Stimulated activated naive B cell treated with anti-CD40 and anti-IgM and Interleukin-4, amounts not matched to agents 10 μg/mL and 1 μg/mL and 100 μg/mL, for 72 hours (primary cell): ENCODE data around the gene HOXC11.

Experiments used
- ATAC-seq, 2 donors: fragments of 150-1000 bp; cut with Tn5 transposase; replicated peaks; 2 replicates each; pipeline ENCODE4 v1.10.0; 2021; ENCODE audit warnings: moderate library complexity in 1 of 2
- DNase-seq: peaks from one replicate; pipeline ENCODE4 v3.0.0; 2021
- H3K27ac Mint-ChIP-seq: one replicate; pipeline ENCODE4 v1.8.0; 2022; ENCODE audit warnings: mild to moderate bottlenecking, mixed read lengths
- H3K27me3 Mint-ChIP-seq, 2 donors: one replicate each; pipeline ENCODE4 v1.8.0; 2022; ENCODE audit warnings: mixed read lengths in 2 of 2
- H3K36me3 Mint-ChIP-seq, 2 donors: one replicate each; pipeline ENCODE4 v1.8.0; 2022; ENCODE audit warnings: mixed read lengths in 2 of 2, mild to moderate bottlenecking in 1 of 2
- H3K4me1 Mint-ChIP-seq, 2 donors: one replicate each; pipeline ENCODE4 v1.8.0; 2022; ENCODE audit warnings: mixed read lengths in 2 of 2, mild to moderate bottlenecking in 1 of 2
- H3K4me3 Mint-ChIP-seq, 2 donors: one replicate each; pipeline ENCODE4 v1.8.0; 2022; ENCODE audit warnings: mild to moderate bottlenecking in 2 of 2, mixed read lengths in 2 of 2, moderate library complexity in 1 of 2
- H3K9me3 Mint-ChIP-seq, 2 donors: one replicate each; pipeline ENCODE4 v1.8.0; 2022; ENCODE audit warnings: mixed read lengths in 2 of 2, mild to moderate bottlenecking in 1 of 2

Gene HOXC11

GRCh38 chr12:53958128-53958527 lies 14.8 kb upstream of the HOXC11 start:
- H3K36me3 Mint-ChIP-seq, result peaks cover 2 to 6% of the 10 kb centered on the region in 2 donors
- no peak overlapping the region for H3K27ac Mint-ChIP-seq
- peaks cover 10 to 29% of the 10 kb centered on the region in 2 donors for H3K4me1 Mint-ChIP-seq
- H3K9me3 Mint-ChIP-seq, result peaks cover 4 to 6% of the 10 kb centered on the region in 2 donors
- H3K27me3 Mint-ChIP-seq, result peaks cover 72 to 86% of the 10 kb centered on the region in 2 donors
- H3K4me3 Mint-ChIP-seq, result no peak overlapping the region
- ATAC-seq (no peak), DNase-seq (no peak)

- H3K9me3 Mint-ChIP-seq, result peaks cover 6 to 8% of the 10 kb centered on the region in 2 donors
- peak overlapping the region; percentile 82 for H3K27ac Mint-ChIP-seq
- no peak overlapping the region for H3K4me3 Mint-ChIP-seq
- peaks cover 73 to 86% of the 10 kb centered on the region in 2 donors for H3K27me3 Mint-ChIP-seq
- peaks cover 0 to 2% of the 10 kb centered on the region in 2 donors for H3K36me3 Mint-ChIP-seq
- no peak for DNase-seq
- peaks cover 11 to 41% of the 10 kb centered on the region in 2 donors for H3K4me1 Mint-ChIP-seq
- no peak for ATAC-seq
Observed at GRCh38 chr12:53959314-53959713, 13.6 kb upstream of the HOXC11 start.

DNA sequence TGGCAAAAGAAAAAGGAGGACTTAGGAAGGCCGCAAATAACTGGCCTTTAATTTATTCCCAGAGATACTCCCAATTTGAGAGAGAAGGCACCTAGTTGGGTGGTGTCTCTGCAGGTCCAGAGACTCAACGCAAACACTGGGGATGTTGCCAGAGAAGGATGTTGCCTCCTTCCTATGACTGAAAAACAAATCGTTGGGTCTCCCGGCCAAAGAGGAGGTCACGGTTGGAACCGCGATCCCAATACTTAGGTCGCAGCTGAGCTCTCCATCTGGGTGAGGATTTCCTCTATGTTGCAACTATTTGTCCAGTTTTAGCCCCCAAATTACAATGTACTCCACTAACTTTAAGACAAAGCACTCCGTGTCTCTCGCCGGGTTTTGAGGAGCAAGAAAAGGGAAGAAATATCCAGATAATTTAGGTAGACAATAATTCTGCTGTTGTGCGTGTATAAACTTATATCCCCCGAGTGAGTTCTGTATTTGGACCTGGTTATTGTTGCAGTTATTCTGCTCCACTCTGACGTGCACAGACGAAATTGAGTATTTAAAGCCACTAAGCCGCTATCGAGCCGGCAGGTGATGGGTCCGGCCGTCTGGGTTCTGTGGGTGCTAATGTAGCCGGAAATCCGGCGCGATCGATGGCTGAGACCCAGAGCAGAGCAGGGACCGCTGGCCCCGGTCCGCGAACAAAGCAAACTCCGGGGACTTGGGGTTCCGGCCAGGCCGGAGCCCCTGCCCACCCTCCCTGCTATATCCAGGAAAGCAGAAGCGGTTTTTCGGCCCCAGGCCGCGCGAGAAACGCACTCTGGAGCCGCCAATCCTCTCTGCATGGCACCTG lies 12.5 kb upstream of the HOXC11 start:
- H3K4me1 Mint-ChIP-seq, result peaks cover 16 to 47% of the 10 kb centered on the region in 2 donors
- H3K36me3 Mint-ChIP-seq, result peaks cover 0 to 3% of the 10 kb centered on the region in 2 donors
- no peak for ATAC-seq
- peaks cover 6 to 8% of the 10 kb centered on the region in 2 donors for H3K9me3 Mint-ChIP-seq
- peak overlapping the region; percentile 82 for H3K27ac Mint-ChIP-seq
- peak overlapping the region; percentile 16 to 50 for H3K4me3 Mint-ChIP-seq
- no peak for DNase-seq
- H3K27me3 Mint-ChIP-seq, result peaks cover 79 to 93% of the 10 kb centered on the region in 2 donors

GRCh38 chr12:53961025-53961761 lies 11.7 kb upstream of the HOXC11 start:
- ATAC-seq (no peak), DNase-seq (no peak)
- peak overlapping the region; percentile 57 for H3K27ac Mint-ChIP-seq
- H3K27me3 Mint-ChIP-seq, result peaks cover 77 to 93% of the 10 kb centered on the region in 2 donors
- H3K36me3 Mint-ChIP-seq, result peaks cover 0 to 5% of the 10 kb centered on the region in 2 donors
- H3K4me3 Mint-ChIP-seq, result peak overlapping the region in 1 of 2 donors; percentile 8
- H3K4me1 Mint-ChIP-seq, result peaks cover 15 to 49% of the 10 kb centered on the region in 2 donors
- peaks cover 6 to 7% of the 10 kb centered on the region in 2 donors for H3K9me3 Mint-ChIP-seq

DNA sequence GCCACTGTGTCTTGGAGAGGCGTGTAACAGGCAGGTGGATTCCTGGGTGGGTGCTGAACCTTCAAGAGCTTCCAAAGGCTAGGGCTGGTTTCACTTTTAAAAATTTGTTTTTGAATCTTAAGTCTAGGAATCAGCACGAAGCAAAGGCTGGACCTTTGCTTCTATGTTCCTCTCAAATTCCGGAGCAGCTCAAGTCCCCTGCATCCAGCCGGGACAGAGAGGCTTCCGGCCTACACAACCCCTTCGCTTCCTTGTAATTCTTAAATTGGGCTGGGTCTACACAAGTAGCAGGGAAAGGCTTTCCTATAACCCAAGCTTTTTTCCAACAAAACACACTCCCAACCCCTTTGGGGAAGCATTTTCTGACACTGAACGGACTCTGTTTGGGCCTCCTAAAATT lies 9.9 kb upstream of the HOXC11 start:
- Mint-ChIP-seq H3K27ac (peak overlapping the region; percentile 38), H3K36me3 (peaks cover 0 to 7% of the 10 kb centered on the region in 2 donors), H3K27me3 (peaks cover 77 to 93% of the 10 kb centered on the region in 2 donors), H3K9me3 (peaks cover 6 to 7% of the 10 kb centered on the region in 2 donors), H3K4me3 (no peak overlapping the region), H3K4me1 (peaks cover 18 to 48% of the 10 kb centered on the region in 2 donors)
- ATAC-seq (no peak), DNase-seq (no peak)

DNA sequence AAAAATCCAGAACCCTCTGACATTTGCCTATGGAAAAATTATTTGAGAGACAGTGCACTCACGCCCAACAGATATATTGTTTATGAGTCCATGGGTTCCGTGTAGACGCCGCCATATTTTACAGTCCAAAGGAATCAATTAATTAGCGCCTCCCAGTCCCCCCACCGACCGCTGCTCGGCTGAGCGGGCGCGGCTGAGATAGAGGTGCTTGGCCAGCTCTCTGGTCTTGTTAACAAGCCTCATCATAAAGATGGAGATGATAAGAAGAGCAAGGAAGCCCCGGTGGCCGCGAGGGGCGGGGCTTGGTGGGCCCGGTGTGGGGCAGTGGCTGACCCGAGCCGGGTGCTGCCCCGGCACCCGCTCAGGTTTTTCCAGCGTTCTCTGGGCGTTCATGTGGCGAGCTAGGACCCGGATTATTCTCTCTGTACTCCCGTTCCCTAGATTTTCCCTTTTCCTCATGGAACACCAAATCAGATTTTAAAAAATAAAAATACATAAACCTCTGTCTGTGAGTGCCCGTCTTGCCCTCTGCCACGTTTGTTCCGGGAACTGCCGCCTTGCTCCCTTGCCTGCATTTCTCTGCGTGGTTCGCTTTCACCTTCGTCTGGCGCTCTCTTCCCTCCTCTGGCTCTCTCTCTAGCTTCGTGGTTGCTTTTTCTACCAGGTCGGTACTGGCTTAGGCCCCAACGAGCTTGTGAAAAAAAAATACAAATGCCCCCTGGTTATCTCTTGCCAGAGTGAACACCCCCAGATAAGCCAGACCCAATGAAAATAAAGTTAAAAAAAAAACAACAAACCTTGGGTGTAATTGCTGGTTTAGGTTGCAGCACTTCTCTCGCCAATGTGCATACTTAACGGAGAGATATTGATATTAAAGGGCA lies 9.3 kb upstream of the HOXC11 start:
- no peak for ATAC-seq
- H3K9me3 Mint-ChIP-seq, result peaks cover 6 to 7% of the 10 kb centered on the region in 2 donors
- H3K27ac Mint-ChIP-seq, result peak overlapping the region; percentile 38
- peaks cover 18 to 48% of the 10 kb centered on the region in 2 donors for H3K4me1 Mint-ChIP-seq
- peaks cover 77 to 93% of the 10 kb centered on the region in 2 donors for H3K27me3 Mint-ChIP-seq
- H3K4me3 Mint-ChIP-seq, result peak overlapping the region in 1 of 2 donors; percentile 22
- DNase-seq, result no peak
- peaks cover 0 to 7% of the 10 kb centered on the region in 2 donors for H3K36me3 Mint-ChIP-seq

- no peak overlapping the region for H3K4me3 Mint-ChIP-seq
- peaks cover 18 to 48% of the 10 kb centered on the region in 2 donors for H3K4me1 Mint-ChIP-seq
- peak overlapping the region; percentile 11 for H3K27ac Mint-ChIP-seq
- H3K36me3 Mint-ChIP-seq, result peaks cover 0 to 7% of the 10 kb centered on the region in 2 donors
- H3K27me3 Mint-ChIP-seq, result peaks cover 77 to 93% of the 10 kb centered on the region in 2 donors
- DNase-seq (no peak), ATAC-seq (no peak)
- peaks cover 6 to 7% of the 10 kb centered on the region in 2 donors for H3K9me3 Mint-ChIP-seq
Observed at GRCh38 chr12:53964315-53964713, 8.6 kb upstream of the HOXC11 start.

GRCh38 chr12:53965281-53966084 lies 7.4 kb upstream of the HOXC11 start:
- Mint-ChIP-seq H3K27me3 (peaks cover 76 to 93% of the 10 kb centered on the region in 2 donors), H3K27ac (peak overlapping the region; percentile 62), H3K36me3 (peaks cover 0 to 7% of the 10 kb centered on the region in 2 donors), H3K4me3 (peak overlapping the region; percentile 1 to 8), H3K4me1 (peaks cover 16 to 41% of the 10 kb centered on the region in 2 donors), H3K9me3 (peaks cover 0 to 7% of the 10 kb centered on the region in 2 donors)
- DNase-seq (no peak), ATAC-seq (no peak)

DNA sequence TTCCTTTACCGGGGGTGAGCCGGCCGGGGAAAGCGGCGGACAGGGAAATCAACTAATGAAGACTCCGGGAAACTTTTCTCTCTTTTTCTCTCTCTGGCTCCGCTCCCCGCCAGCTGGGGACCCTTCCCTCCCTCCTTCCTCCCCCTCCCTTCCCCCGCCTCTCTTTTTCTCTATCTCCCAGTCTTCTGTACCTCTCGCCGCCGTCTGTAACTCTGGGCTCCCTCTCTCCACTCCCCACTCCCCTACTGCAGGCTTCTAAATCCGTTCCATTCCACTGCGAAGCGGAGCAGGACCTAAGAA lies 6.9 kb upstream of the HOXC11 start:
- H3K9me3 Mint-ChIP-seq, result peaks cover 0 to 7% of the 10 kb centered on the region in 2 donors
- H3K27me3 Mint-ChIP-seq, result peaks cover 79 to 93% of the 10 kb centered on the region in 2 donors
- H3K27ac Mint-ChIP-seq, result no peak overlapping the region
- peak overlapping the region; percentile 36 to 62 for H3K4me3 Mint-ChIP-seq
- DNase-seq, result no peak
- ATAC-seq, result no peak
- peaks cover 16 to 39% of the 10 kb centered on the region in 2 donors for H3K4me1 Mint-ChIP-seq
- H3K36me3 Mint-ChIP-seq, result peaks cover 0 to 5% of the 10 kb centered on the region in 2 donors

DNA sequence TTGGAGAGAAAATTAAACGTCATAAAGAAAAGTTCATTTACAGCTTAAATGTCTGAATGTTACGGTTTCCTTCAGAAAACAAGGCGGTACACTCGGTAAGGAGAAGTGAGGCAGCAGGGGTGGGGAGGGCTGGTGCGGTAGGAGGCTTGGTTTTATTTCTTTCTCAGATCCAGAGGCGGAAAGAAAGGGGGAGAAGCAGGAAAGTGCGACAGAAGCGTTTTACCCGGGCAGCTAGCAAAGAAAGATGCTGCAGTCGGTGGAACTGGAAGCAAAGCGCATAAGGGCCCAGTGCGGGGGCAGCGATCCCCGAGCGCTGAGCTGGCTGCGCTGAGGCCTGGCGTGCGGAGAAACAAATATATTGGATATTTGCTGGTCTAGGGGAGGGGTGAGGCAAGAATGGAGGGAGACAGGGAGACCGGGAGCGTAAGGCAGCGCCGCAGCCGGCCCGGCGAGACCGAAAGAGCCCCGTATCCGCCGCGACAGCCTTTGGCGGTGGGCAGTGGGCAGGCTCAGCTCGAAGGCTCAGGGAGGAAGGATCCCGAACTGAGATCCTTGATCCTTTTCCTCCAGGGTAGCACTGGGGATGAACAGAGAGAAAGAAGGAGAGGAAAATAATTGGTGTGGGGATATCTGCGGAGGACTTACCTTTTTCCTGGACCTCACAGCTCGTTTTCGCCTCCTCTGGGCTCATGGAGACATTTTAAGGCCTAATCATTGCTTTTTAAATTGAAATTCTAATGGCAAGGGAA lies 6.4 kb upstream of the HOXC11 start:
- DNase-seq (no peak), ATAC-seq (no peak)
- H3K4me1 Mint-ChIP-seq, result peaks cover 16 to 36% of the 10 kb centered on the region in 2 donors
- no peak overlapping the region for H3K27ac Mint-ChIP-seq
- peak overlapping the region; percentile 36 to 62 for H3K4me3 Mint-ChIP-seq
- peaks cover 84 to 93% of the 10 kb centered on the region in 2 donors for H3K27me3 Mint-ChIP-seq
- peaks cover 0 to 5% of the 10 kb centered on the region in 2 donors for H3K36me3 Mint-ChIP-seq
- peaks cover 0 to 7% of the 10 kb centered on the region in 2 donors for H3K9me3 Mint-ChIP-seq

- peaks cover 0 to 9% of the 10 kb centered on the region in 2 donors for H3K9me3 Mint-ChIP-seq
- no peak for ATAC-seq
- peaks cover 0 to 5% of the 10 kb centered on the region in 2 donors for H3K36me3 Mint-ChIP-seq
- H3K27ac Mint-ChIP-seq, result no peak overlapping the region
- DNase-seq, result no peak
- peak overlapping the region in 1 of 2 donors; percentile 8 for H3K4me3 Mint-ChIP-seq
- H3K4me1 Mint-ChIP-seq, result peaks cover 16 to 36% of the 10 kb centered on the region in 2 donors
- peaks cover 93 to 97% of the 10 kb centered on the region in 2 donors for H3K27me3 Mint-ChIP-seq
Observed at GRCh38 chr12:53967421-53967925, 5.5 kb upstream of the HOXC11 start.
